ENCODE data around the gene CHRNA4.
"Not testable (repeated sequence)": the region's sequence is repeated elsewhere in the genome, so short reads cannot be mapped to it uniquely, and the experiment has no call there.

CHRNA4 gene

DNA sequence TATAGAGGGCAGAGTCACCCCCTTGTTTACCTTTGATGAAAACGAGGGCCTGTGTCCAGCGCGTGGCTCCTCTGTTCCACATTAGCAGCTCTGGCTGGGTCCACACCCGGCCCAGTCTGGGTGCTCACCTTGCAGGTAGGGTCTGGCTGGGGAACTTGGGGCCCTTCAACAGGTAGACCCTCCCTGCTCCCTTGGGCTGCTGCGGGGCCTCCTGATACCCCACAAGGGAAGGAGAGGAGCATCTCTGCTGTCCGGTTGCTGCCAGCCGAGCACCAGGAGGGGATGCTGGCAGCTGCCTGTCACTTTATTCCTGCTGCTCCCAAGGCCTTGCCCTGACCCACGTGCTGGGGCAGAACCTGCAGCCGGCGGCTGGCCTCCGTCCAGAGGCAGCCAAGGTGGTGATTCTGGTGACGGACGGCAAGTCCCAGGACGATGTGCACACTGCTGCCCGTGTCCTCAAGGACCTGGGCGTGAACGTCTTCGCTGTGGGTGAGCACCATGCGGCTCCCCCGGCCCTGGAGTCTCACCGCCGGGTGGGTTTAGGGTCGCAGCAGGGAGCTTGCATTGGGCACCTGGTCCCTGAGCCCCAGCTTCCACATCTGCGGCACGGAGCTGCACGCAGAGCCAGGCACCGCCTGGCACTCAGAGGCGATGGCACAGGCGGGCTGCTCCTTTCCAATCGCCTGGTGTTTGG is 52.8 kb downstream of the CHRNA4 start:
- no peak for DNase-seq (ENCODE audit: low read depth)

DNA sequence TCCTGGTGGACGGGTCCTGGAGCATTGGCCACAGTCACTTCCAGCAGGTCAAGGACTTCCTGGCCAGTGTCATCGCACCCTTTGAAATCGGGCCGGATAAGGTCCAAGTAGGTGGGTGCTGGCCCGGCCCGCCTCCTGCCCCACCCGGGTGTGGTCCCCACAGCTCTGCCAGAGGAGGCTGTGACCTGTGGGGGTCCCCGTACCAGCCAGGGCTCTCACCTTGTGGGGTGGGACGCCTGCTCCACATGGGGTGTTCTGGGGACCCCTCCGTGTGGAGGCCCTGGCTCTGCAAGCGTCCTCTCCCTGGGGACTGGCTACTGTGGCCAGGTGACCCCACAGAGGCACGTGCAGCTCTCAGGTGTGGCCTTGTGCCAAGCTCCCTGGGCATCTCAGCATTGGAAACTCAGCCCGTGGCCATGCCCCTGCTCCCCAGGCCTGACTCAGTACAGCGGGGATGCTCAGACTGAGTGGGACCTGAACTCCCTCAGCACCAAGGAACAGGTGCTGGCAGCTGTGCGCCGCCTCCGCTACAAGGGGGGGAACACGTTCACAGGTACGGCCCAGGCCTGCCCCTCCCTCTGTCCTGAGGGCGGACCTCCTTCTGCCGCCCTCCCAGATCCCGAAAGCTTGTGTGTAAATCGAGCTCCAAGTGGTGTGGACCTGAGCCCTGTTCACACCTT is 53.5 kb downstream of the CHRNA4 start:
- DNase-seq (ENCODE audit: low read depth) = no peak

DNA sequence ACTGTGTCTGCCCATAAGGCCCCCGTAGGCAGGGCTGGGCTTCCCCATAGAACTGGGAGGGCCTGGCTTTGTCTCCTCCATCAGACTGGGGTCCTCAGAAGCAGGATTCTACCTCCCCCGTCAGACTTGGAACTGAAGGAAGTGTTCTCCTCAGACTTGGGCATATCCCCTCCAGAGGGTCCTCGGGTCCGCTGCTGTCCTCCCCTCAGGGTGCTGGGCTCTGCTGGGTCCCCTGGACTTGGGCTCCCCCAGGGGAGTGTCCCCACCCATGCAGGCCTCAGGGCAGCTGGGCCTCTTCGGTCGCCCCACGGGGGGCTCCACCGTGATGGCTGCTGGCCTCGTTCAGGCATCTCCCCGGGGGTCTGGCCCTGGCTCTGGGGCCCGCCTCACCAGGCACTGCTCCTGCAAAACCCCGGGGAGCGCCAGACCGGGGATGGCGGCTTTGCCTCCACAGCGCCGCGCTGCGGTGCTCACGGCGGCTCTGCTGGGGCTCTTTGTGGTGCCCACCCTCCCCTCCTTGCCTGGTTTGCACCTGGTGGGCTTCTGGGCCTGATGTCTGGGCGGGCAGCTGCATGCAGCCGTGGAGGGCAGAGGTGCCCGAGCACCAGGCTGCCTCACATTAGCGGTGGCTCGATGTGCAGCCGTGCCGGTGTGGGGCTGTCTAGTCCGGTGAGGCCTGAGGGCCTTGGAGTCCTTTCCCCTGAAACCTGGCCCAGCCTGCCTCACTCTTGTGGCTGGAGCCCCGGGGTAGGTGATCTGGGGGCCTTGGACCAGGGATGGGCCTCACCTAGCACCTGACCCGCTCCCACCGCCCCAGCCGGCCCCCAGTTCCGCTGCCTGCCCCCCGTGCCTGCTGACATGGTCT is 54.2 kb downstream of the CHRNA4 start:
- DNase-seq (ENCODE audit: low read depth) = no peak

DNA sequence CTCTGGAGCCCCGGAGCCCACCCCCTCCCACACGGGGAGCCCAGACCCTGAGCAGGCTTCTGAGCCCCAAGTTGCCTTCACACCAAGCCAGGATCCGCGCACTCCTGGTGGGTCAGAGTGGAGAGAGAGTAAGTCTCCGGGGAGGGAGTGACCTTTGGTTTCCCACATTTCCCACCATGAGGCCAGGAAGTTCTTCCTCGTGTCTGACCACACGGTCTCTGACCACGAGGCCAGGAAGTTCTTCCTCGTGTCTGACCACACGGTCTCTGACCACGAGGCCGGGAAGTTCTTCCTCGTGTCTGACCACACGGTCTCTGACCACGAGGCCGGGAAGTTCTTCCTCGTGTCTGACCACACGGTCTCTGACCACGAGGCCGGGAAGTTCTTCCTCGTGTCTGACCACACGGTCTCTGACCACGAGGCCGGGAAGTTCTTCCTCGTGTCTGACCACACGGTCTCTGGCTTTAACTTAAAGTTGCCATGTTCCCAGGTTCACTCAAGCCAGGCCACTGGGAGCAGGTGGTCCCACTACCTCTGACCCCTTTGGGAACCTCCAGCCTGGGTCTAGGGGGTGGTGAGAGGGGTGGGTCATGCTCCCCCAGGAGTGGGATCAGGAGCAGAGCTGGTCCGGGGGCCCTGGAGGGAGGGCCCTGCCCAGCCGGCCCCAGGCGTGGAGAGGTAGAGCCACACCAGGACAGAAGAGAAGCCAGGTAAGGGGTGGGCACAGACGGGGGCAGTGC is 55.0 kb downstream of the CHRNA4 start:
- not testable (repeated sequence) for DNase-seq (ENCODE audit: low read depth)

DNA sequence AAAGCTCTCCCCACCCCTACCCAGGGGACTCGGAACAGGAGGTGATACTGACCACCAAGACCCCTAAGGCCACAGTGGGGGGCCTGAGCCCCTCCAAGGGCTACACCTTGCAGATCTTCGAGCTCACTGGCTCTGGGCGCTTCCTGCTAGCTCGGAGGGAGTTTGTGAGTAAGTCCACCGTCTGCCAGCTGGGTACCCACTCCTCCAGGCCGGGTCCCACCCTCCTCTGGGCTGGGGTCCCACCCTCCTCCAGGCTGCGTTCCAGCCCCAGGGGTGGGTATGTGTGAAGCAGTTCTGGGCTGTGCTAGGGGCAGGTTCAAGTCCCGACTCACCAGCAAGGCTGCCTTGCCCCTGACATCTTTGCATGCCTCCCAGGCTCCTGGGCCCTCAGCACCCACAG is 55.8 kb downstream of the CHRNA4 start:
- no peak for DNase-seq (ENCODE audit: low read depth)

DNA sequence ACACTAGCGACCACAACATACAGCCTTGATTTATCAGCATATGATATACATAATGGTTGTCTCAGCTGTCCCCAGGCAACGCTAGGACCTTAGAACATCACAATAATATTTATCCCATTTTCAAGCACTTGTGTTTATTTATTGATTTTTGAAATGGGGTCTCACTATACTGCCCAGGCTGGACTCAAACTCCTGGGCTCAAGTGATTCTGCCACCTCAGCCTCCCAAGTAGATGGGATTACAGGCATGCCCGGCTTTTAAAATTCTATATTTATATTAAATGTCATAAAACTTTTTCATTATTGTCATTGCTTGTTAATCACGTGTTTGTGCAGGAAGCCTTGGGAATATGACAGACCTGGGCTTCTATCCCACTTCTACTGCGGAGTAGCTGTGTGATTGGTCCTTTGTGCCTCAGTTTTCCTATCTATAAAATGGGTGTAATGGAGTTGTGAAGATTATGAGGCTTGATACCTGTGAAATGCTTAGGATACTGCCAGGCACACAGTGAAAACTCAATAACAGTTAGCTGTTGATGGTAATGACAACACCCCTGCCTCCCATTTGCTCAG is 58.0 kb downstream of the CHRNA4 start:
- DNase-seq (ENCODE audit: low read depth) = no peak

DNA sequence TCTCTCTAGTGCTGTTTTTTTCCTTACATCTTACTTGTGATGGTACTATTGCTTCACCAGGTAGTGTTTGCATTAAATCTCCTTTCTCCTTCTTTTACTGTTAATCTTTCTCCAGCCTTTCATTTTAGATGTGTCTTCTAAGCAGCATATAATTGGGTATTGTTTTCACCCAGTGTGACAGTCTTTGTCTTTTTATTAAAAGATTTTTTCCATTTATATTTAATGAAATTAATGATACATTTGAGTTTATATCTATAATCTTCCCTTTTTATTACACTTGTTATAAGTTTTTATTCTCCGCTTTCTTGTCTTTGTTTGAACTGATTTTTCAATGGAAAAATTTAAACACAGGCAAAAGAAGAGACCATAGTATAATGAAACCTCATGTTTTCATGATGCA is 59.5 kb downstream of the CHRNA4 start:
- no peak for DNase-seq (ENCODE audit: low read depth)

DNA sequence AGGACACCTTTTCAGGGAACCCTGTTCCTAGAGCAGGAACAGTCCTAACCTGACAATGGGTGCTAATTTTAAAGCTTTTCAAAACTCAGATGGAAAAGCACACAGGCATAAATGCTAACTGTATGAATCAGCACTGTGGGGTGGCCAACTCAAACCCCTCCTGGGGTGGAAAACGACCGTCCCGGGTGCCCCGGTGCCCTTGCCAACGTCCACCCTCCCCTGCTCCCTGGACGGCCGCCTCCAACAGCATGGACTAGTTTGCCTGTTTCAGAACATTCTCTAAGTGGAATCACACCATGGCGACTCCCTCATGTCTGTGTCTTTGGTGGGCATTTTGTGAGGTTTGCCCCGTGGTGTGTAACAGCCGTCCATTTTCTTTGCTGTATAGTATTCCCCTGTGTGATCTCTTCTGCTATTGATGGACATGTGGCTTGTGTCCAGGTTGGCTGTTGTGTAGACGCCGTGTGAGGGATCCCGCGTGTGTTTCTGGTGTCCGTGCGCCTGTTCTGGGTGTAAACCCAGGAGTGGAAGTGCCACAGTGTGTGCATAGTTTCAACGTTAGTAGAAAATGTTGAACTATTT is 62.3 kb downstream of the CHRNA4 start:
- no peak for DNase-seq (ENCODE audit: low read depth)

DNA sequence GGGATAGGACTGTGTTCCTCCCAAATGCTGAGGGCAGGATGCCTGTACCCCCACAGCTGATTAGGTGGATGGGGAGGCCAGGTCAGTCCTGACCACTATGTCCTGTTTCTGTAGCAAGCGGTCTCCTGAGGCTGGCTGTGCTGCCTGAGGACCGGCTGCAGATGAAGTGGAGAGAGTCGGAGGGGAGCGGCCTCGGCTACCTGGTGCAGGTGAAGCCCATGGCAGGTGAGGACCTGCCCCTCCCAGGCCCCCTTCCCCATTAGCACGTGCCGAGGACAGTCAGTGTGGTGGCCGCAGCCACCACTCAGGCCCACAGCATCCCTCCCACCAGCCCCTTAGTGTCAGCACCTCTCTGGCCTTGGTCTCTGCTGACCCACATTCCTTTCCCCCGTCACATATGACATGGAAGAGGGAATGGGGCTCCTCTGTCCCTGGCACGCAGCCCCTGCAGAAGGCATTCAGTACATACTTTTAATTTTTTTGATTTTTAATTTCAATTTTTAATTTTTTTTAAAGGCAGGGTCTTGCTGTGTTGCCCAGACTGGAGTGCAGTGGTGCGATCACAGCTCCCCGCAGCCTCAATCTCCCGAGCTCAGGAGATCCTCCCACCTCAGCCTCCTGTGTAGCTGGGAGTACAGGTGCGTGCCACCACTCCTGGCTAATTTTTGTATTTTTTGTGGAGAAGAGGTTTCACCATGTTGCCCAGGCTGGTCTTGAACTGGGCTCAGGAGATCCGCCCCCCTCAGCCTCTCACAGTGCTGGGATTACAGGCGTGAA is 63.2 kb downstream of the CHRNA4 start:
- DNase-seq (ENCODE audit: low read depth) = no peak

DNA sequence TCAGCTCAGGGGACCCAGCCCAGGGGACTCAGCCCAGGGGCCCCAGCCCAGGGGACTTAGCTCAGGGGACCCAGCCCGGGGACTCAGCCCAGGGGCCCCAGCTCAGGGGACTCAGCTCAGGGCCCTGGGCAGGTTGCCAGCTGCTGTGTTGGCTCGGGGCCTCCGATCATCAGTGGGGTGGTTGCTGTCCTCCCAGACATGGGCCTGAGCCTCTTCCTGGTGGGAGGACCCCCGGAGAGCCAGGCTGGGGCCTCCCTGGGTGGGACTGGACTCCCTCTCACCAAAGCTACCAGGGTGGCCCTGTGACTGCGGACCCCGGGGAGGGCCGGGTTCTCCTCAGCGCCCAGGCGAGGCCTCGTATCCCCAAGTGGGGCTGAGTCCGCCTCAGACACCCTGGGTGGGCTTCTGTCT is 63.8 kb downstream of the CHRNA4 start:
- DNase-seq (ENCODE audit: low read depth) = no peak

DNA sequence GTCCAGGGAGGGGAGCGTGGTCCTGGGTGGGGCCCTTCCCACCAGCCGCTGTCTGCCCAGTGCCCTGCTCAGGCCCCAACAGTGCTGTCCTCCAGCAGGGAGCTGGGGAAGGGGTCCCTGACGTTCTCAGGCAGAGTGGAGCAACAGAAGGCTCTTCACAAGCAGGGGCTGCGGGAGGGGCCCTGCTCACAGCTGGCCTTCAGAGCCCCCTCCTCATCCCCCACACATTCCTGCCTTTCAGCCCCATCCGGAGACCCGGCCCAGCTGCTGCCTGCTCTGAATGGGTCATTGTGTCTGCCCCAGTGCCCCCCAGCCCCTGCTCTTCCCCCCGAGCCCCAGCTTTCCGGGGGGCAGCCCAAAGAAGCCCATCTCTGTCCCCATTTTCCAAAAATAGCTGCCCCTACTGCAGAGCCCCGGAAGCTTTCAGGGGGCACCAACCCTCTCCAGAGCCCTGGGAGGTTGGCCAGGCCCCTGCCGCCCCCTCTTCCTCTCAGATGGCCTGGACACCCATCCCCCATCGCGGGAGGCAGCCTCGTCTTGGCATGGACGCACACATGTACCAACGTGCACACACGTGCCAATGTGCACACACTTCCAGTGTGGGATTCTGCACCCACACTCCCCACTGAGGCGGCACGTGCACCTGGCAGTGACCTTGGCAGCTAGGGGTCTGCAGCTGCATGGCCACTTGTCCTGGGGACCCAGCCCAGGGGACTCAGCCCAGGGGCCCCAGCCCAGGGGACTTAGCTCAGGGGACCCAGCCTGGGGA is 64.4 kb downstream of the CHRNA4 start:
- DNase-seq (ENCODE audit: low read depth) = no peak

DNA sequence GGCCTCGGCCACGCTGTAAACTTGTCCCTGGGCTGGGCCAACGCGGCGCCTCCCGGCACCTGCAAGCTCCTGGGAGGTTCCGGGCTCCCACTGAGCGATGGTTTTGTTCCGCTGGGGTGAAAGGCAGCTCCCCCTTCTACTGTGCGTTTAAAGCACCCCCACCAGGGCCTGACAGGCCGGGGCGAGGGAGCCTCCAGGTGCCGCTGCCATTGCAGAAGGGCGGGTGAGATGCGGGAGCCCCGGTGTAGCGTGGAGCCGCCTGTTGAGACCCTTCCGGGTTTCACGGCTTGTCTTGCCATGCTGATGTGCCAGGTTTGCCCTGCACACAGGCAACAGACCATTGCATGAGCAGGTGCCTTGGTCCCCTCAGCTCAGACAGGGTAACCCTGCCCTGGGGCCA is 65.3 kb downstream of the CHRNA4 start:
- DNase-seq (ENCODE audit: low read depth) = no peak

DNA sequence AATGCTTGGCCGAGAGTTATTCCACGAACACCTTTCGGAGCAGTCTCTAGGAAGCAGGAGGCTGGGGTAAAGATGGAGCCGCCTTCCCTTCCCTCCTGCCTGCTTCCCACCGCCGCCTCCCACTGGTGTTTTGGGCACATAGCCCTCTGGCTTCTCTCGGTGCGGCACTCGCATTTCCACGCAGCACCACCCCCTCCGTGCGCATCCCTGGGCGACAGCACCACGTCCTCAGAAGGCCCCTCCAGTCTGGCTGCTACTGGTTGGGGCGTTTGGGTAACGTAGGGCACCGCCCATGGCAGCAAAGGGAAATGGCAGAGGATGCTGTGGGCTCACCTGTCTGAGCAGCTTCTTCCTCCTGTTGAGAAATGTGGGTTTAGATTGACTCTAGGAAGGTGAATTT is 65.7 kb downstream of the CHRNA4 start:
- DNase-seq (ENCODE audit: low read depth) = no peak

DNA sequence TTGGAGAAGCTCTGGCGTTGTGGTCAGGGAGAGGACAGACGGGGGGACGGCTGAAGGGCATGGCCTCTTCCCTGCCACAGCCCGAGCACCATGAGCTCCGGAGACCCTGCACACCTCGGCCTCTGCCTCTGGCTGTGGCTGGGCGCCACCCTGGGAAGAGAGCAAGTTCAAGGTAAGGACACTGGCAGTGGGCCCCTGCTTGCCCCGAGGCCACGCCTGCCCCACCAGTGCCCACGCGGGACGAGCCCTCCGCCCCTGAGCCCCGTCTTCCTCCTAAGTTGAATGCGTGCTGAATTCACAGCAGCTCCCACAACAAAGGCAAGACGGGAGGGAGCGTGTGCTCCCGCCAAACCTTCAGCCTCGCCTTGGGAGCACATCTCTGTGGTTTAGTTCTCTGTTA is 66.1 kb downstream of the CHRNA4 start:
- no peak for DNase-seq (ENCODE audit: low read depth)

DNA sequence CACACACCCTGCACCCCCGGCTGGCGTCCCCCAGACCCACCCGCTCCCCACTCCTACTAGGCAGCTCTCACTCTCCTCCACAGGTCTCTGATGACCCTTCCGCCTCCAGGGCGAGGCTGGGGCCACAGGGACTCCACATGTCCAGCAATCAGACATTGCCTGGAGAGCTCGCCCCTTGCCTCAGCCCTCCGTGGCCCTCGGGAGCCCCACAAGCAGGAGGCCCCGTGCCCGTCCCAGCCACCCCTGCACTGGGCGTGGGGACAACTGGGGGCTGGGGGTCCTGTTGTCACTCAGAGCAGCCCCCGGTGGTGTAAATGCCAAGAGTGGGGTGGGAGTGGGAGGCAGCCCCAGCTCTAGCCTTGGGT is 66.6 kb downstream of the CHRNA4 start:
- no peak for DNase-seq (ENCODE audit: low read depth)

DNA sequence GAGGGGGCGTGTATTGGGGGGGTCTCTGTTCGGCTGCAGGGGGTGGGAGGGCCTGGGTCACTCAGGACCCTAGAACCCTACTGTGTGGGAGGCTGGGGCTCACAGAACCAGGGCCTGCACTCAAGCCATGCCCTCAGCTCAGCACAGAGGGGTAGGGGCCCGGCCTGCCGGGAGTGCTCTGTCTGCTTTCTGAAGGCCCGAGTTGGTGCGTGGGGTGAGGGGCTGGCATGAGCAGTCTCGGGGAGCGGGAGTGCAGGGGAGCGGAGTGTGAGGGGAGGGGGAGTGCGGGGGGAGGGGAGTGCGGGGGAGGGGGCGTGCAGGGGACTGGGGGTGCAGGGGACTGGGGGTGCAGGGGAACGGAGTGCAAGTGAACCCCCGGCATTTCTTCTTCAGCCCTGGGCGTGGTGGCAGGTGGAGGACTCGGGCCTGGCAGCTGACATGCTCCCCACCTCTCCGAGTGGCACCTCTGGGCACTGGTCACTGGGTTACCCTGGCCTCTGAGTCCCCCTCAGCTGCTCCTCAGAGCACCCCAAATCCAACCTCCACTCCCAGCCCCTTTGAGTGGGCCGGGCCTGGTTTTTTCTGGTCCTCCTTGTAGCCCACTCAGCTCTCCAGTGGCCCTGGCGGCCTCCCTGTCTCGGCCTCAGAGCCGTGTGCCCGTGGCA is 67.1 kb downstream of the CHRNA4 start:
- no peak for DNase-seq (ENCODE audit: low read depth)

DNA sequence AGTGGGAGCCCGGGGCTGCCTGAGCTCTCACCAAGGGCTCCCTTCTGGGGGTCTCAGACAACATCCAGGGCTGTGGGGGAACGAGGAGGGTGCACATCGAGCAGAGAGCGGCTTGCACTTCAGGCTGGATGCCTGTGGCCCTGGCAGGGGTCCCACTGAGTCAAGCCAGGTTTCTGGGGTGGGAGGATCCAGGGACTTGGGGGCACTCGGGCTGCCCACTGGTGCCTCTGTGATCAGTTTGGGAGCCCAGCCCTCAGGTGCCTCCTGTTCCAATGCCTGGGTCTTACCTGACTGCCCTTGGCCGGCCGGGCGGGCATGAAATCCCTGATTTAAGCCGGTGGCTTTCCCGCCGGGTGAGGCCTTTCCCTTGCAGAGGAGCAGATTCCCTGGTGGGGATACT is 67.7 kb downstream of the CHRNA4 start:
- DNase-seq (ENCODE audit: low read depth) = no peak

Data from activated T-helper 9 cell treated with anti-CD3 and anti-CD28 coated beads, Interleukin-2, amount 50 U/mL, for 16 hours (primary cell).